Activated CD4-positive, alpha-beta T cell treated with anti-CD3 and anti-CD28 coated beads for 36 hours (primary cell): ENCODE data around the gene RAB37. TPM values are rescaled to one million over a fixed set of nuclear protein-coding genes. Genes with fewer than 3 reads are reported as not detected.
A peak's percentile ranks its signal among the peaks of the same experiment; 100 is the strongest.

Experiments used
- ATAC-seq: fragments of 200-7000 bp; cut with Tn5 transposase; one replicate; pipeline ENCODE4 v1.10.0; 2021; ENCODE audit warnings: mild to moderate bottlenecking, moderate library complexity
- CTCF ChIA-PET: fragments of 350-600 bp; sonication (Branson Sonifier 250); formaldehyde crosslinking; loops from one replicate; lab custom pipeline; 2021; ENCODE audit warnings: antibody characterized with exemption; lab: Charles Lee
- POLR2A ChIA-PET: fragments of 350-600 bp; sonication (Branson Sonifier 250); formaldehyde crosslinking; loops from one replicate; lab custom pipeline; 2021; ENCODE audit warnings: antibody characterized with exemption, inconsistent platforms; lab: Charles Lee
- DNase-seq: peaks from one replicate; pipeline ENCODE4 v3.0.0-alpha.2; 2020
- H3K27ac Mint-ChIP-seq: one replicate; pipeline ENCODE4 v1.8.0; 2021; ENCODE audit warnings: mixed read lengths
- H3K27me3 Mint-ChIP-seq: one replicate; pipeline ENCODE4 v1.8.0; 2021; ENCODE audit warnings: mixed read lengths
- H3K36me3 Mint-ChIP-seq: one replicate; pipeline ENCODE4 v1.8.0; 2021; ENCODE audit warnings: low read depth, mixed read lengths
- H3K4me1 Mint-ChIP-seq: one replicate; pipeline ENCODE4 v1.8.0; 2021; ENCODE audit warnings: mixed read lengths
- H3K4me3 Mint-ChIP-seq: one replicate; pipeline ENCODE4 v1.8.0; 2021; ENCODE audit warnings: mild to moderate bottlenecking, moderate library complexity, mixed read lengths
- H3K9me3 Mint-ChIP-seq: one replicate; pipeline ENCODE4 v1.8.0; 2021; ENCODE audit warnings: low read depth, mixed read lengths
- intact Hi-C, 2 experiments: fragments of 100-400 bp; cut with DNase I in 1 of 2; cut with micrococcal nuclease in 1 of 2; formaldehyde crosslinking; loops; one replicate each; pipeline versions ENCODE4 v1.14.2 to v1.15.1; 2022 to 2024; cut with DNase I, micrococcal nuclease
- total RNA-seq, 2 experiments: library from RNA; stranded (reverse); gene quantifications; one replicate each; pipeline ENCODE4 v1.2.3, GENCODE V29; 2021

The RAB37 gene
- total RNA-seq, 2 experiments from 2014 or later, result 2.7 to 3.5 TPM

GRCh38 chr17:74738051-74738996, 1.3 kb downstream of the RAB37 start:
- ATAC-seq, result peak; percentile 84
- H3K9me3 Mint-ChIP-seq, result no peaks in the 10 kb centered on the region

GRCh38 chr17:74739227-74739831, 2.3 kb downstream of the RAB37 start:
- H3K36me3 Mint-ChIP-seq, result no peaks in the 10 kb centered on the region
- no peaks in the 10 kb centered on the region for H3K27me3 Mint-ChIP-seq
- CTCF ChIA-PET, result interaction anchor here (0.6 to 4.5 kb wide), 9 partner anchors 7 to 777 kb away, joined by 3 to 103 read pairs (median 6); partner anchors contain the start of gene TSEN54
- H3K9me3 Mint-ChIP-seq, result no peaks in the 10 kb centered on the region
- POLR2A ChIA-PET, result interaction anchor here (0.9 kb wide), 2 partner anchors 12 to 17 kb away, joined by 3 to 6 read pairs; no protein-coding TSS in a partner anchor
- peak; percentile 50 for DNase-seq
- H3K4me3 Mint-ChIP-seq, result no peak overlapping the region
- peaks cover 75% of the 10 kb centered on the region for H3K4me1 Mint-ChIP-seq
- ATAC-seq, result no peak
- intact Hi-C loops, result loop anchor here (5.0 to 10.0 kb wide), 2 partner anchors 172 to 365 kb away; partner anchors contain the start of gene CD300H (in 1 of the 2)
- H3K27ac Mint-ChIP-seq, result peak overlapping the region; percentile 79

More at GRCh38 chr17:74738051-74738996, 1.3 kb downstream of the RAB37 start:
- Mint-ChIP-seq H3K27me3 (no peaks in the 10 kb centered on the region), H3K36me3 (no peaks in the 10 kb centered on the region), H3K27ac (peak overlapping the region; percentile 79), H3K4me1 (peaks cover 65% of the 10 kb centered on the region), H3K4me3 (peak overlapping the region; percentile 68)
- intact Hi-C loops, result loop anchor here (5.0 to 10.0 kb wide), 2 partner anchors 171 to 364 kb away; partner anchors contain the start of gene CD300H (in 1 of the 2)
- ChIA-PET CTCF (interaction anchor here (0.6 to 4.5 kb wide), 23 partner anchors 8 to 233 kb away, joined by 3 to 103 read pairs (median 6); partner anchors contain the start of gene FDXR), POLR2A (interaction anchor here (0.6 to 1.4 kb wide), 9 partner anchors 9 to 135 kb away, joined by 3 to 6 read pairs (median 3); partner anchors contain the start of gene NAT9)
- peak; percentile 88 for DNase-seq

- no peak overlapping the region for H3K27ac Mint-ChIP-seq
- intact Hi-C loops, result no loop called here
- H3K9me3 Mint-ChIP-seq, result no peaks in the 10 kb centered on the region
- no peaks in the 10 kb centered on the region for H3K36me3 Mint-ChIP-seq
- H3K4me1 Mint-ChIP-seq, result peaks cover 79% of the 10 kb centered on the region
- CTCF ChIA-PET, result interaction anchor here (0.6 to 2.8 kb wide), 2 partner anchors 19 to 776 kb away, joined by 3 to 12 read pairs; partner anchors contain the start of gene TSEN54
- ATAC-seq, result no peak
- no peaks in the 10 kb centered on the region for H3K27me3 Mint-ChIP-seq
- POLR2A ChIA-PET, result no interaction called here
- no peak overlapping the region for H3K4me3 Mint-ChIP-seq
- DNase-seq, result no peak
Observed at GRCh38 chr17:74740173-74740572, 3.1 kb downstream of the RAB37 start.

- intact Hi-C loops, result no loop called here
- no peaks in the 10 kb centered on the region for H3K9me3 Mint-ChIP-seq
- no peak for DNase-seq
- no peaks in the 10 kb centered on the region for H3K27me3 Mint-ChIP-seq
- ATAC-seq, result no peak
- no peaks in the 10 kb centered on the region for H3K36me3 Mint-ChIP-seq
- ChIA-PET CTCF (interaction anchor here (0.7 to 2.8 kb wide), 14 partner anchors 10 to 654 kb away, joined by 3 to 18 read pairs (median 4); partner anchors contain the start of gene FDXR), POLR2A (no interaction called here)
- H3K4me1 Mint-ChIP-seq, result peaks cover 79% of the 10 kb centered on the region
- H3K27ac Mint-ChIP-seq, result peak overlapping the region; percentile 88
- H3K4me3 Mint-ChIP-seq, result no peak overlapping the region
Observed at GRCh38 chr17:74740641-74741387, 3.8 kb downstream of the RAB37 start.

- CTCF ChIA-PET, result interaction anchor here (0.7 to 2.8 kb wide), 10 partner anchors 12 to 305 kb away, joined by 3 to 18 read pairs (median 6); partner anchors contain the start of gene FDXR
- H3K36me3 Mint-ChIP-seq, result no peaks in the 10 kb centered on the region
- H3K27me3 Mint-ChIP-seq, result no peaks in the 10 kb centered on the region
- peak overlapping the region; percentile 88 for H3K27ac Mint-ChIP-seq
- H3K4me3 Mint-ChIP-seq, result peak overlapping the region; percentile 50
- no peaks in the 10 kb centered on the region for H3K9me3 Mint-ChIP-seq
- intact Hi-C loops, result no loop called here
- DNase-seq (peak; percentile 72), ATAC-seq (peak; percentile 13)
- peaks cover 81% of the 10 kb centered on the region for H3K4me1 Mint-ChIP-seq
- POLR2A ChIA-PET, result interaction anchor here (0.7 kb wide), 1 partner anchor 189 kb away, joined by 3 read pairs; no protein-coding TSS in a partner anchor
Observed at GRCh38 chr17:74742153-74742515, 5.1 kb downstream of the RAB37 start.

GRCh38 chr17:74742978-74743545, 6.0 kb downstream of the RAB37 start:
- ChIA-PET CTCF (interaction anchor here (0.8 to 2.8 kb wide), 7 partner anchors 11 to 167 kb away, joined by 3 to 18 read pairs (median 8); no protein-coding TSS in a partner anchor), POLR2A (no interaction called here)
- Mint-ChIP-seq H3K36me3 (no peaks in the 10 kb centered on the region), H3K9me3 (no peaks in the 10 kb centered on the region), H3K27ac (peak overlapping the region; percentile 88), H3K4me3 (no peak overlapping the region), H3K4me1 (peaks cover 81% of the 10 kb centered on the region), H3K27me3 (no peaks in the 10 kb centered on the region)
- intact Hi-C loops, result no loop called here
- DNase-seq (no peak), ATAC-seq (no peak)

- Mint-ChIP-seq H3K4me1 (peaks cover 74% of the 10 kb centered on the region), H3K9me3 (no peaks in the 10 kb centered on the region), H3K36me3 (no peaks in the 10 kb centered on the region), H3K27me3 (no peaks in the 10 kb centered on the region), H3K27ac (no peak overlapping the region), H3K4me3 (no peak overlapping the region)
- ChIA-PET CTCF (interaction anchor here (0.6 to 6.7 kb wide), 10 partner anchors 14 to 538 kb away, joined by 3 to 93 read pairs (median 12); partner anchors contain the start of gene NAT9), POLR2A (no interaction called here)
- ATAC-seq (no peak), DNase-seq (no peak)
- intact Hi-C loops, result loop anchor here (1.0 to 2.0 kb wide), 8 partner anchors 15 to 215 kb away; no protein-coding TSS in a partner anchor
Observed at GRCh38 chr17:74743755-74744154, 6.7 kb downstream of the RAB37 start.

GRCh38 chr17:74744349-74744713, 7.3 kb downstream of the RAB37 start:
- intact Hi-C loops, result loop anchor here (1.0 to 2.0 kb wide), 8 partner anchors 14 to 214 kb away; no protein-coding TSS in a partner anchor
- POLR2A ChIA-PET, result no interaction called here
- Mint-ChIP-seq H3K27me3 (no peaks in the 10 kb centered on the region), H3K4me1 (peaks cover 68% of the 10 kb centered on the region), H3K27ac (no peak overlapping the region), H3K4me3 (no peak overlapping the region), H3K9me3 (no peaks in the 10 kb centered on the region), H3K36me3 (no peaks in the 10 kb centered on the region)
- DNase-seq, result no peak
- no peak for ATAC-seq
- CTCF ChIA-PET, result interaction anchor here (0.6 to 6.7 kb wide), 14 partner anchors 7 to 546 kb away, joined by 3 to 93 read pairs (median 8); partner anchors contain the start of genes NAT9 and RAB37

GRCh38 chr17:74744714-74745547, 7.9 kb downstream of the RAB37 start:
- peaks cover 63% of the 10 kb centered on the region for H3K4me1 Mint-ChIP-seq
- intact Hi-C loops, result loop anchor here (1.0 to 5.0 kb wide), 9 partner anchors 14 to 437 kb away; partner anchors contain the start of gene SUMO2 (in 1 of the 2)

More at GRCh38 chr17:74744714-74745547, 7.9 kb downstream of the RAB37 start:
- H3K36me3 Mint-ChIP-seq, result peaks cover 5% of the 10 kb centered on the region
- ChIA-PET CTCF (interaction anchor here (0.5 to 6.7 kb wide), 24 partner anchors 8 to 546 kb away, joined by 3 to 93 read pairs (median 4); partner anchors contain the start of genes FDXR, NAT9 and RAB37), POLR2A (interaction anchor here (0.6 to 1.4 kb wide), 2 partner anchors 44 to 128 kb away, joined by 7 read pairs; partner anchors contain the start of gene FDXR)
- no peak overlapping the region for H3K4me3 Mint-ChIP-seq
- DNase-seq, result peak; percentile 91
- H3K27ac Mint-ChIP-seq, result peak overlapping the region; percentile 56
- H3K9me3 Mint-ChIP-seq, result no peaks in the 10 kb centered on the region
- H3K27me3 Mint-ChIP-seq, result no peaks in the 10 kb centered on the region
- peak; percentile 8 for ATAC-seq
